Nephron progenitor cell (in vitro differentiated cells): ENCODE measurements around the gene ETV5.

ENCODE experiments used
- DNase-seq: peaks from one replicate; pipeline ENCODE4 v3.0.0; 2021
- H3K27ac Mint-ChIP-seq: 2 replicates; pipeline ENCODE4 v1.8.0; 2021; ENCODE audit warnings: mild to moderate bottlenecking, moderate library complexity, mixed read lengths
- H3K27me3 Mint-ChIP-seq: 2 replicates; pipeline ENCODE4 v1.8.0; 2021; ENCODE audit warnings: mild to moderate bottlenecking, low read depth, mixed read lengths; ENCODE audit not compliant: poor library complexity
- H3K36me3 Mint-ChIP-seq: 2 replicates; pipeline ENCODE4 v1.8.0; 2021; ENCODE audit warnings: low read depth, mixed read lengths
- H3K4me1 Mint-ChIP-seq: 2 replicates; pipeline ENCODE4 v1.8.0; 2021; ENCODE audit warnings: mixed read lengths
- H3K4me3 Mint-ChIP-seq: 2 replicates; pipeline ENCODE4 v1.8.0; 2021; ENCODE audit warnings: mild to moderate bottlenecking, moderate library complexity, mixed read lengths
- H3K9me3 Mint-ChIP-seq: 2 replicates; pipeline ENCODE4 v1.8.0; 2021; ENCODE audit warnings: mild to moderate bottlenecking, moderate library complexity, mixed read lengths
- TF ChIP-seq, protein P1 (sequence below): fragments of 200-600 bp; sonication (generic); IDR thresholded peaks from 2 replicates; pipeline ENCODE4 v1.5.0; 2021; ENCODE audit warnings: antibody characterized with exemption

Gene ETV5

DNA sequence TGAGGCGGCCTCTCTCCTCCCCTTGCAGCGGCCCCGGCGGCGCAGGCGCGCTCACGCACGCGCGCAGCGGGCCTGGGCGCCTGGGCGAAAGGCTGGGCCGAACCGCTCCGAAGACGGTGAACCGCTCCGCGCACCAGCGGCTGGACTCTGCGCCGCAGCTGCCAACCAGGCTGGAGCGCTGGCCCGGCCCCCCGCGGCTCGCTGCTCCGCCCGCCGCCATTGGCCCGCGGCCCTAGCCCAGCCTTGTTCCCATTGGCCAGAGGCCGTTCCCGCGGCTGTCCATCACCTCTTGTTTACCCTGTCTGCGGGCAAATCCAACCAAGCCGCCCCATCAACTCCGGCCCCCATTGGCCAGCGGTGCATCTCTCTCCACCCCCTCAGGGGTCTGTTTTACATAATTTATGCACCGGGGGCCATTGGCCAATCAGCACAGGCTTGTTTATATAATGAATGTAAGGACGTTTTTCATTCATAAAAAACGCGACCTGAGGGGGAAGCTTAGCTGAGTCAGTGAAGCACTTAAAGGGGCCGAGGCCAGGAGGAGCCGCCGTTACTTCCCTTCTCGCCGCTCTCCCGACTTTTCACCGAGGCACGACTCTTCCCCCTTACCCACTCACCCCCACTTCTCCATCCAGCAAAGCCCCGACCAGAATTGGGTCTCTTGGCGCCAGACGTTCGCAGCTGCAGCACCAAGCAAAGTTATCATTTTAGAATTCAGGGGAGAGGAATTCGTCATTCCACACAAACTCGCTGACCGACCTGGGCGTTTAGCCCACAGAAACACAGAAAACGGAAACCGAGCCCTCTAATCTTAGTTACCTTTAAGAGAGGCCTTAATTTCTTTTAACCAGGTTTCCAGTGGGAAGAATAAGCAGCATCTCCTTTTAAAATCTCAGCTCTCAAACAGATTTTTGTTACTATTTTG lies at the start of gene ETV5:
ETV5 (minus strand) TSS at position 149 of the 925 bp plus-strand sequence. CDS start 3,221 bp downstream, outside the sequence.
- Mint-ChIP-seq H3K27me3 (peaks cover 14% of the 10 kb centered on the region), H3K36me3 (peaks cover 9% of the 10 kb centered on the region), H3K27ac (peak within 1 kb of the TSS; percentile 98), H3K9me3 (no peaks in the 10 kb centered on the region), H3K4me3 (peak within 1 kb of the TSS; percentile 96), H3K4me1 (peaks cover 68% of the 10 kb centered on the region)
- TF ChIP-seq, protein P1, sequence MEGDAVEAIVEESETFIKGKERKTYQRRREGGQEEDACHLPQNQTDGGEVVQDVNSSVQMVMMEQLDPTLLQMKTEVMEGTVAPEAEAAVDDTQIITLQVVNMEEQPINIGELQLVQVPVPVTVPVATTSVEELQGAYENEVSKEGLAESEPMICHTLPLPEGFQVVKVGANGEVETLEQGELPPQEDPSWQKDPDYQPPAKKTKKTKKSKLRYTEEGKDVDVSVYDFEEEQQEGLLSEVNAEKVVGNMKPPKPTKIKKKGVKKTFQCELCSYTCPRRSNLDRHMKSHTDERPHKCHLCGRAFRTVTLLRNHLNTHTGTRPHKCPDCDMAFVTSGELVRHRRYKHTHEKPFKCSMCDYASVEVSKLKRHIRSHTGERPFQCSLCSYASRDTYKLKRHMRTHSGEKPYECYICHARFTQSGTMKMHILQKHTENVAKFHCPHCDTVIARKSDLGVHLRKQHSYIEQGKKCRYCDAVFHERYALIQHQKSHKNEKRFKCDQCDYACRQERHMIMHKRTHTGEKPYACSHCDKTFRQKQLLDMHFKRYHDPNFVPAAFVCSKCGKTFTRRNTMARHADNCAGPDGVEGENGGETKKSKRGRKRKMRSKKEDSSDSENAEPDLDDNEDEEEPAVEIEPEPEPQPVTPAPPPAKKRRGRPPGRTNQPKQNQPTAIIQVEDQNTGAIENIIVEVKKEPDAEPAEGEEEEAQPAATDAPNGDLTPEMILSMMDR: no peak
- DNase-seq: peak; percentile 97

DNA sequence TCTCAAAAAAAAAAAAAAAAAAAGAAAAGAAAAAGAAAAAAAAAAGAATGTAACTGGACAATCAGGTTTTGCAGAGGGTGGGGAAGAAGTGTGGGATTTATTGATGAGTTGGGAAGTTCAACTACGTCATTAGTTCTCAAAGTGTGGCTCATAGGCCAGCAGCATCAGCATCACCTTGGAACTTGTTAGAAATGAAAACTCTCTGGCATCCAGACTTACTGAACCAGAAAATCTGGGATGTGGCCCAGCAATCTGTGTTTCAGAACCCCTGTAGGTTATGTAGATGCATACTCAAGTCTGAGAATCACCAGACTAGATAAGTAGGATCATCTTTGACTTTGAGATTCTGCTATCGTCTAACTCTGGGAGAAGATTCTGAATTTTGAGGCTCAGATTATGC lies 45.8 kb upstream of the ETV5 start:
- Mint-ChIP-seq H3K36me3 (no peaks in the 10 kb centered on the region), H3K27ac (no peak overlapping the region), H3K4me1 (peaks cover 4% of the 10 kb centered on the region), H3K9me3 (no peaks in the 10 kb centered on the region), H3K4me3 (no peak overlapping the region), H3K27me3 (peaks cover 10% of the 10 kb centered on the region)
- DNase-seq: no peak
- TF ChIP-seq, protein P1: no peak

GRCh38 chr3:186152889-186153292 lies 44.0 kb upstream of the ETV5 start:
- DNase-seq: no peak
- TF ChIP-seq, protein P1: no peak
- no peaks in the 10 kb centered on the region for H3K36me3 Mint-ChIP-seq
- no peak overlapping the region for H3K27ac Mint-ChIP-seq
- no peak overlapping the region for H3K4me3 Mint-ChIP-seq
- H3K4me1 Mint-ChIP-seq: peaks cover 4% of the 10 kb centered on the region
- H3K27me3 Mint-ChIP-seq: peaks cover 12% of the 10 kb centered on the region
- no peaks in the 10 kb centered on the region for H3K9me3 Mint-ChIP-seq

- TF ChIP-seq, protein P1: no peak
- Mint-ChIP-seq H3K27me3 (peaks cover 12% of the 10 kb centered on the region), H3K4me3 (no peak overlapping the region), H3K36me3 (no peaks in the 10 kb centered on the region), H3K9me3 (no peaks in the 10 kb centered on the region), H3K4me1 (peaks cover 4% of the 10 kb centered on the region), H3K27ac (no peak overlapping the region)
- DNase-seq: no peak
Observed at GRCh38 chr3:186152361-186152798, 43.5 kb upstream of the ETV5 start.

DNA sequence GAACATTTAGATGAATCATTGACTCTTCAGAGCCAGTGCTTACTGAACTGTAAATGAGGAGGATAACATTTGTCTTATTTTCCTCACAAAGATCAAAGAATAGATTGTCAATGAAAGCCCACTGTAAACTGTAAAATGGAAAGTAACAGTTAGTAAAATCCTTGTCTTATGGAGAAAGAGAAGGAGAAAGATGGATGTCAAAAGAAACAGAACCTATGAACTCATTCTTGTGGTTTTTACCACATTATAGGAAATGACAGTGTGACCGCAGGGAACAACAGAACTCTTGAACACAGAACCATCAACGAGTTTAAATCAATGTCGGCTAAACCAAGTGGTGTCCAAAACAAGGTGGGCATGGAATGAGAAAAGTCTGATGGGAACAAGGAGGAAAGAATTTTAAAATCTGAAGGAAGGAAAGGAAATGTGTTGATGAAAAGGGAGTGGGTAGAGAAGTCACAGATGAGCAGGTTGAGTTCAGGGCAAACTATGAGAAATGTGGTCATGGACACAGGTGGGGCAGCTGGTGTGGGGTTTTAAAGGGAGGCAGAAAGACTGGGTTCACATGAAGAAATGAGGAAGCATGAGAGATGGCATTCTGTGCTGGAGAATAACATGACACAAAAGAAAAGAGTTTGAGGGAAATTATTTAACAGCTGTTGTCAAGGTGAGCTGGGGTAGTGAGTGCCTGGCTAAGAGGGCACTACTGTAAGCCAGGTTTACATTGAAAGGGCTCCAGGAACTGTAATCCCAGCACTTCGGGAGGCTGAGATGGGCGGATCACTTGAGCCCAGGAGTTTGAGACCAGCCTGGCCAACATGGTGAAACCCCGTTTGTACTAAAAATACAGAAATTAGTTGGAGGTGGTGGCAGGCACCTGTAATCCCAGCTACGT lies 42.4 kb upstream of the ETV5 start:
- TF ChIP-seq, protein P1: no peak
- H3K27me3 Mint-ChIP-seq: peaks cover 14% of the 10 kb centered on the region
- peaks cover 4% of the 10 kb centered on the region for H3K4me1 Mint-ChIP-seq
- no peaks in the 10 kb centered on the region for H3K9me3 Mint-ChIP-seq
- H3K4me3 Mint-ChIP-seq: no peak overlapping the region
- no peak overlapping the region for H3K27ac Mint-ChIP-seq
- no peak for DNase-seq
- H3K36me3 Mint-ChIP-seq: no peaks in the 10 kb centered on the region
